ENCODE measurements around the gene USP6NL.

DNA sequence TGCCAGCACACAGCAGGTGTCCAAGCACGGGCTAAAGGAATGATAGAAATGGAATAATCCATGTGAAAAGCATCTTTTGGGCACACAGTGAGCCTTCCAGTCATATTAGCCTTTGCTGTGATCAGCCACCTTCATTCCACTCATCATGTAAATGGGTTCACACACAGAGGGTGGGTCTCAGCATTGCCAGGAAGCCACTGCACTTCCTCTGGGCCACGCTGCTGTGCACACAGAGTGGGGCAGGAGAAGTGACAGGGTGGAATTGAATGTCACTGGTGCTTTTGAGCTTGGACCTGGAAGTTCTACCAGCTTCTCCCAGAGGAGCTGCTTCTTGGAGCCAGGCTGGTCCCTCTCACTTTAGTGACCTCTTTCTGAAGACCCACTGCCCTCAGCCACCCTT is 203.5 kb downstream of the USP6NL start:
- TF ChIP-seq, protein P1, sequence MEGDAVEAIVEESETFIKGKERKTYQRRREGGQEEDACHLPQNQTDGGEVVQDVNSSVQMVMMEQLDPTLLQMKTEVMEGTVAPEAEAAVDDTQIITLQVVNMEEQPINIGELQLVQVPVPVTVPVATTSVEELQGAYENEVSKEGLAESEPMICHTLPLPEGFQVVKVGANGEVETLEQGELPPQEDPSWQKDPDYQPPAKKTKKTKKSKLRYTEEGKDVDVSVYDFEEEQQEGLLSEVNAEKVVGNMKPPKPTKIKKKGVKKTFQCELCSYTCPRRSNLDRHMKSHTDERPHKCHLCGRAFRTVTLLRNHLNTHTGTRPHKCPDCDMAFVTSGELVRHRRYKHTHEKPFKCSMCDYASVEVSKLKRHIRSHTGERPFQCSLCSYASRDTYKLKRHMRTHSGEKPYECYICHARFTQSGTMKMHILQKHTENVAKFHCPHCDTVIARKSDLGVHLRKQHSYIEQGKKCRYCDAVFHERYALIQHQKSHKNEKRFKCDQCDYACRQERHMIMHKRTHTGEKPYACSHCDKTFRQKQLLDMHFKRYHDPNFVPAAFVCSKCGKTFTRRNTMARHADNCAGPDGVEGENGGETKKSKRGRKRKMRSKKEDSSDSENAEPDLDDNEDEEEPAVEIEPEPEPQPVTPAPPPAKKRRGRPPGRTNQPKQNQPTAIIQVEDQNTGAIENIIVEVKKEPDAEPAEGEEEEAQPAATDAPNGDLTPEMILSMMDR (IDR thresholded peaks at IDR 0.05; ENCODE audit: insufficient read depth, low read length) = no peak
- TF ChIP-seq, protein P2, sequence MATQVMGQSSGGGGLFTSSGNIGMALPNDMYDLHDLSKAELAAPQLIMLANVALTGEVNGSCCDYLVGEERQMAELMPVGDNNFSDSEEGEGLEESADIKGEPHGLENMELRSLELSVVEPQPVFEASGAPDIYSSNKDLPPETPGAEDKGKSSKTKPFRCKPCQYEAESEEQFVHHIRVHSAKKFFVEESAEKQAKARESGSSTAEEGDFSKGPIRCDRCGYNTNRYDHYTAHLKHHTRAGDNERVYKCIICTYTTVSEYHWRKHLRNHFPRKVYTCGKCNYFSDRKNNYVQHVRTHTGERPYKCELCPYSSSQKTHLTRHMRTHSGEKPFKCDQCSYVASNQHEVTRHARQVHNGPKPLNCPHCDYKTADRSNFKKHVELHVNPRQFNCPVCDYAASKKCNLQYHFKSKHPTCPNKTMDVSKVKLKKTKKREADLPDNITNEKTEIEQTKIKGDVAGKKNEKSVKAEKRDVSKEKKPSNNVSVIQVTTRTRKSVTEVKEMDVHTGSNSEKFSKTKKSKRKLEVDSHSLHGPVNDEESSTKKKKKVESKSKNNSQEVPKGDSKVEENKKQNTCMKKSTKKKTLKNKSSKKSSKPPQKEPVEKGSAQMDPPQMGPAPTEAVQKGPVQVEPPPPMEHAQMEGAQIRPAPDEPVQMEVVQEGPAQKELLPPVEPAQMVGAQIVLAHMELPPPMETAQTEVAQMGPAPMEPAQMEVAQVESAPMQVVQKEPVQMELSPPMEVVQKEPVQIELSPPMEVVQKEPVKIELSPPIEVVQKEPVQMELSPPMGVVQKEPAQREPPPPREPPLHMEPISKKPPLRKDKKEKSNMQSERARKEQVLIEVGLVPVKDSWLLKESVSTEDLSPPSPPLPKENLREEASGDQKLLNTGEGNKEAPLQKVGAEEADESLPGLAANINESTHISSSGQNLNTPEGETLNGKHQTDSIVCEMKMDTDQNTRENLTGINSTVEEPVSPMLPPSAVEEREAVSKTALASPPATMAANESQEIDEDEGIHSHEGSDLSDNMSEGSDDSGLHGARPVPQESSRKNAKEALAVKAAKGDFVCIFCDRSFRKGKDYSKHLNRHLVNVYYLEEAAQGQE (IDR thresholded peaks at IDR 0.05; ENCODE audit: insufficient replicate concordance, low read depth) = no peak
- TF ChIP-seq POLR2AphosphoS5 (IDR thresholded peaks at IDR 0.05; ENCODE audit: low read depth) (no peak), GABPA (IDR thresholded peaks at IDR 0.05; ENCODE audit: low read depth) (no peak)

All from HL-60 (cell line).